Transverse colon (tissue), 4 donors: ENCODE data around the gene MADD. TPM values are rescaled to one million over a fixed set of nuclear protein-coding genes. Genes with fewer than 3 reads are reported as not detected.

Experiments
- DNase-seq: peaks from one replicate; pipeline ENCODE4 v3.0.0-alpha.2; 2019
- H3K27ac ChIP-seq, 4 donors: fragments of 200-600 bp; sonication (generic); 2 replicates each; pipeline ENCODE4 v1.5.1; 2016 to 2018; ENCODE audit warnings: inconsistent platforms in 4 of 4
- H3K27me3 ChIP-seq: fragments of 200-600 bp; sonication (generic); 2 replicates; pipeline ENCODE4 v1.5.1; 2017; ENCODE audit warnings: inconsistent platforms
- H3K36me3 ChIP-seq, 4 donors: fragments of 200-600 bp; sonication (generic); 2 replicates each; pipeline ENCODE4 v1.5.1; 2017 to 2019; ENCODE audit warnings: inconsistent platforms in 4 of 4
- H3K4me1 ChIP-seq, 4 donors: fragments of 200-600 bp; sonication (generic); 2 replicates each; pipeline ENCODE4 v1.5.1; 2017 to 2020; ENCODE audit warnings: inconsistent platforms in 4 of 4
- H3K4me3 ChIP-seq, 4 donors: fragments of 200-600 bp; sonication (generic); 1 replicate in 1 of 4; 2 replicates in 3 of 4; pipeline versions ENCODE4 v1.5.1 to v1.6.1; 2017 to 2019; ENCODE audit warnings: inconsistent platforms in 4 of 4
- H3K9me3 ChIP-seq, 2 donors: fragments of 200-600 bp; sonication (generic); 2 replicates each; pipeline ENCODE4 v1.5.1; 2017 to 2019; ENCODE audit warnings: inconsistent platforms in 2 of 2
- CTCF ChIP-seq, 5 experiments: fragments of 200-600 bp in 3 of 5; fragments of 450-650 bp in 2 of 5; sonication (generic) in 3 of 5; IDR thresholded peaks; 1 replicate in 2 of 5; 2 replicates in 3 of 5; pipeline ENCODE4 v1.5.1; 2016 to 2017; ENCODE audit warnings: antibody characterized with exemption in 5 of 5, inconsistent platforms in 3 of 5, mild to moderate bottlenecking in 2 of 5, moderate library complexity in 1 of 5
- EP300 ChIP-seq: sonication (generic); formaldehyde crosslinking; IDR thresholded peaks from one replicate; pipeline ENCODE4 v1.6.1; 2017; ENCODE audit warnings: antibody characterized with exemption, low read depth
- POLR2A ChIP-seq: fragments of 450-650 bp; IDR thresholded peaks from one replicate; pipeline ENCODE4 v1.6.1; 2016; ENCODE audit warnings: antibody characterized with exemption, mild to moderate bottlenecking, moderate library complexity
- POLR2AphosphoS5 ChIP-seq, 3 donors: sonication (generic); formaldehyde crosslinking; IDR thresholded peaks; one replicate each; pipeline ENCODE4 v1.6.1; 2016; ENCODE audit warnings: antibody characterized with exemption in 3 of 3
- WGBS, 2 donors: methylation state at CpG; one replicate each; pipeline ENCODE4 v1.1.5; 2018; ENCODE audit warnings: low coverage in 1 of 2; 5-methylcytosine and 5-hydroxymethylcytosine counted together
- in situ Hi-C, 4 donors: fragments of 200-750 bp; cut with MboI; loops; one replicate each; pipeline versions ENCODE4 v1.15.0 to v1.15.1; 2017; ENCODE audit warnings: low sequenced_read_pairs in 3 of 4, low pct_ligation_motif_present in 1 of 4, low pct_unique_long_range_greater_than_20kb in 1 of 4
- intact Hi-C: fragments of 100-400 bp; cut with DNase I; formaldehyde crosslinking; loops from one replicate; pipeline ENCODE4 v1.15.1; 2023; ENCODE audit warnings: low total_unique reads
- total RNA-seq, 4 donors: library from RNA; depleted of rRNA; stranded (reverse); fragments of >200 nt; gene quantifications; one replicate each; pipeline ENCODE4 v1.1.0, GENCODE V29; 2016

The MADD gene
- total RNA-seq, 4 donors from 2014 or later: 64.3 to 285 (median 71.8) TPM

- WGBS, 2 donors: 80 to 97% methylated on average over 1 of the region's 1 CpG
- Histone ChIP-seq H3K4me1 (peaks cover 0 to 10% (median 5%) of the 10 kb centered on the region in 4 donors), H3K4me3 (no peak overlapping the region), H3K9me3 (no peaks in the 10 kb centered on the region), H3K27ac (no peak overlapping the region), H3K36me3 (no peaks in the 10 kb centered on the region), H3K27me3 (no peaks in the 10 kb centered on the region)
- intact Hi-C loops (loop anchor here (5.0 kb wide), 2 partner anchors 180 to 465 kb away; partner anchors contain the start of gene ARFGAP2), in situ Hi-C loops (loop anchor here in 1 of 4 donors (25.0 kb wide), 1 partner anchor 170 kb away; the partner anchor contains the start of genes ARFGAP2 and PACSIN3)
- TF ChIP-seq EP300 (no peak), POLR2AphosphoS5 (IDR thresholded peaks at IDR 0.05) (no peak), POLR2A (no peak), CTCF (IDR thresholded peaks at IDR 0.05) (no peak)
- no peak for DNase-seq
Measured at GRCh38 chr11:47356998-47357329, 87.0 kb downstream of the MADD start.

- DNase-seq: no peak
- peaks cover 0 to 10% (median 5%) of the 10 kb centered on the region in 4 donors for H3K4me1 ChIP-seq
- no peaks in the 10 kb centered on the region for H3K36me3 ChIP-seq
- no peaks in the 10 kb centered on the region for H3K27me3 ChIP-seq
- in situ Hi-C loops: loop anchor here in 1 of 4 donors (25.0 kb wide), 1 partner anchor 171 kb away; the partner anchor contains the start of genes ARFGAP2 and PACSIN3
- no peak overlapping the region for H3K27ac ChIP-seq
- no peaks in the 10 kb centered on the region for H3K9me3 ChIP-seq
- 67 to 87% methylated on average over 1 to 6 of the region's 6 CpGs for WGBS, 2 donors
- intact Hi-C loops: loop anchor here (5.0 kb wide), 2 partner anchors 181 to 466 kb away; partner anchors contain the start of gene ARFGAP2
- TF ChIP-seq CTCF (IDR thresholded peaks at IDR 0.05) (no peak), POLR2A (no peak), POLR2AphosphoS5 (IDR thresholded peaks at IDR 0.05) (no peak), EP300 (no peak)
- H3K4me3 ChIP-seq: no peak overlapping the region
Measured at GRCh38 chr11:47357985-47358730, 88.2 kb downstream of the MADD start.

- Histone ChIP-seq H3K36me3 (no peaks in the 10 kb centered on the region), H3K27ac (no peak overlapping the region), H3K4me1 (peaks cover 0 to 10% (median 5%) of the 10 kb centered on the region in 4 donors), H3K4me3 (no peak overlapping the region), H3K27me3 (no peaks in the 10 kb centered on the region), H3K9me3 (no peaks in the 10 kb centered on the region)
- in situ Hi-C loops (loop anchor here in 1 of 4 donors (25.0 kb wide), 1 partner anchor 171 kb away; the partner anchor contains the start of genes ARFGAP2 and PACSIN3), intact Hi-C loops (loop anchor here (5.0 kb wide), 2 partner anchors 181 to 466 kb away; partner anchors contain the start of gene ARFGAP2)
- no peak for TF ChIP-seq EP300
- no peak for TF ChIP-seq POLR2A
- no peak for TF ChIP-seq POLR2AphosphoS5 (IDR thresholded peaks at IDR 0.05)
- TF ChIP-seq CTCF (IDR thresholded peaks at IDR 0.05): no peak
- no peak for DNase-seq
- WGBS, 2 donors: 88 to 100% methylated on average over 1 to 14 of the region's 14 CpGs
Measured at GRCh38 chr11:47358731-47359051, 88.8 kb downstream of the MADD start.

GRCh38 chr11:47359162-47359561 is 89.2 kb downstream of the MADD start:
- WGBS, 2 donors: 83 to 93% methylated on average over 5 to 7 of the region's 7 CpGs
- Histone ChIP-seq H3K27ac (no peak overlapping the region), H3K4me1 (peaks cover 0 to 10% (median 5%) of the 10 kb centered on the region in 4 donors), H3K27me3 (no peaks in the 10 kb centered on the region), H3K9me3 (no peaks in the 10 kb centered on the region), H3K4me3 (no peak overlapping the region), H3K36me3 (no peaks in the 10 kb centered on the region)
- in situ Hi-C loops: loop anchor here in 1 of 4 donors (25.0 kb wide), 1 partner anchor 172 kb away; the partner anchor contains the start of genes ARFGAP2 and PACSIN3
- intact Hi-C loops: loop anchor here (5.0 kb wide), 2 partner anchors 182 to 467 kb away; partner anchors contain the start of gene ARFGAP2
- no peak for DNase-seq
- TF ChIP-seq POLR2AphosphoS5 (IDR thresholded peaks at IDR 0.05) (no peak), CTCF (IDR thresholded peaks at IDR 0.05) (no peak), EP300 (no peak), POLR2A (no peak)
